HepG2 (cell line): ENCODE results near the gene DMXL1.

Experiments used
- EP300 ChIP-seq, 3 experiments: sonication (generic) in 1 of 3; formaldehyde crosslinking in 1 of 3; IDR thresholded peaks; 2 replicates each; pipeline versions ENCODE4 v1.5.1 to v1.6.1; 2011 to 2020; ENCODE audit warnings: low read depth in 2 of 3, low read length in 2 of 3, borderline replicate concordance in 1 of 3, improper control_type of control experiment in 1 of 3, mild to moderate bottlenecking in 1 of 3, missing genetic modification reagents in 1 of 3, moderate library complexity in 1 of 3
- ETV6 ChIP-seq: sonication (generic); formaldehyde crosslinking; conservative IDR thresholded peaks from 2 replicates; pipeline ENCODE4 v1.4.0; 2020; ENCODE audit warnings: missing genetic modification reagents
- MAFF ChIP-seq: IDR thresholded peaks from 2 replicates; pipeline ENCODE4 v1.6.1; 2011; ENCODE audit warnings: low read depth, low read length, improper control_type of control experiment
- POLR2A ChIP-seq, 2 experiments: IDR thresholded peaks; 2 replicates each; pipeline ENCODE4 v1.6.1; 2011; ENCODE audit warnings: low read depth in 2 of 2, low read length in 2 of 2, mild to moderate bottlenecking in 1 of 2, moderate library complexity in 1 of 2; ENCODE audit not compliant: insufficient read depth in 1 of 2
- RAD21 ChIP-seq: fragments of 450-650 bp; formaldehyde crosslinking; IDR thresholded peaks from 2 replicates; pipeline ENCODE4 v1.5.0; 2020; ENCODE audit warnings: mild to moderate bottlenecking
- SALL1 ChIP-seq: sonication (generic); formaldehyde crosslinking; IDR thresholded peaks from 2 replicates; pipeline ENCODE4 v1.8.0; 2022; ENCODE audit warnings: mild to moderate bottlenecking, missing genetic modification reagents
- ZBTB40 ChIP-seq, 2 experiments: fragments of 450-650 bp in 1 of 2; sonication (generic) in 1 of 2; formaldehyde crosslinking in 1 of 2; IDR thresholded peaks; 2 replicates each; pipeline versions ENCODE4 v1.6.1 to v1.8.0; 2016 to 2022; ENCODE audit warnings: antibody characterized with exemption in 1 of 2, mild to moderate bottlenecking in 1 of 2, missing genetic modification reagents in 1 of 2
- ZNF282 ChIP-seq: fragments of 450-650 bp; IDR thresholded peaks from 2 replicates; pipeline ENCODE4 v1.6.1; 2018; ENCODE audit not compliant: partially characterized antibody

GRCh38 chr5:119076080-119076479 is 5.2 kb downstream of the DMXL1 start:
- no peak for TF ChIP-seq POLR2A (IDR thresholded peaks at IDR 0.05; ENCODE audit: insufficient read depth in 1 of 2, low read depth in 2 of 2, low read length in 2 of 2)
- no peak for TF ChIP-seq EP300 (IDR thresholded peaks at IDR 0.05; ENCODE audit: low read depth in 2 of 2, low read length in 2 of 2)
- no peak for TF ChIP-seq EP300 (CRISPR knock-in tag; IDR thresholded peaks at IDR 0.05; ENCODE audit: borderline replicate concordance)
- TF ChIP-seq MAFF = no peak
- TF ChIP-seq SALL1 (CRISPR knock-in tag) = no peak
- TF ChIP-seq ZBTB40 (IDR thresholded peaks at IDR 0.05) = no peak
- TF ChIP-seq ZBTB40 (CRISPR knock-in tag; IDR thresholded peaks at IDR 0.05) = no peak
- no peak for TF ChIP-seq ZNF282
- no peak for TF ChIP-seq RAD21 (CRISPR knock-in tag)
- TF ChIP-seq ETV6 (CRISPR knock-in tag) = no peak
